Sigmoid colon (tissue), 4 donors: Measurements from ENCODE around the gene SERPINB1.

Experiments used
- EP300 ChIP-seq, 4 donors: sonication (generic); formaldehyde crosslinking; IDR thresholded peaks; one replicate each; pipeline ENCODE4 v1.6.1; 2017; ENCODE audit warnings: antibody characterized with exemption in 4 of 4
- POLR2A ChIP-seq, 2 donors: fragments of 450-650 bp; IDR thresholded peaks; one replicate each; pipeline ENCODE4 v1.6.1; 2016; ENCODE audit warnings: antibody characterized with exemption in 2 of 2, mild to moderate bottlenecking in 2 of 2, moderate library complexity in 2 of 2
- POLR2AphosphoS5 ChIP-seq, 4 donors: sonication (generic); formaldehyde crosslinking; IDR thresholded peaks; one replicate each; pipeline ENCODE4 v1.6.1; 2017; ENCODE audit warnings: antibody characterized with exemption in 4 of 4
- TF ChIP-seq, protein P1 (sequence below), 4 experiments: fragments of 450-650 bp in 3 of 4; fragments of 200-600 bp in 1 of 4; IDR thresholded peaks; one replicate each; pipeline ENCODE4 v1.5.1; 2016 to 2019; ENCODE audit warnings: antibody characterized with exemption in 4 of 4, mild to moderate bottlenecking in 3 of 4, moderate library complexity in 2 of 4

DNA sequence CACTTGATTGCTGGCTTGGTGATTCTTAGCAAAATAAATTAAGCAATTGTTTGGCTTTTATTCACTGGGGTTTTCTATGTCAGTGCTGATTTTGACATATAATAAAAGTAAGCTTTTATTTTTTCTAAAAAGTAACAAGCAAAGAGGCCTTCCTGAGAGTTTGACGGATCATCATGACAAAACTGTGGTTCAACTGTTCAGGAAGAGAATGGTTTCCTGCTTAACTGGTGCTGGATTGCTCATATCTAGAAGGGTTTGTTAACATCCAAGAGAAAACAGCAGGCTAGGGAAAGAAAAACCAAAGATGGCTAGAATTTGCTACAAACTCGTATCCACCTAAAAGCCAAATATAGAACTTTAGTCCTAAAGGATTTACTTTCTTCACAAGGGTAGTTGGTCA is 21.2 kb downstream of the SERPINB1 start:
- TF ChIP-seq, protein P1, sequence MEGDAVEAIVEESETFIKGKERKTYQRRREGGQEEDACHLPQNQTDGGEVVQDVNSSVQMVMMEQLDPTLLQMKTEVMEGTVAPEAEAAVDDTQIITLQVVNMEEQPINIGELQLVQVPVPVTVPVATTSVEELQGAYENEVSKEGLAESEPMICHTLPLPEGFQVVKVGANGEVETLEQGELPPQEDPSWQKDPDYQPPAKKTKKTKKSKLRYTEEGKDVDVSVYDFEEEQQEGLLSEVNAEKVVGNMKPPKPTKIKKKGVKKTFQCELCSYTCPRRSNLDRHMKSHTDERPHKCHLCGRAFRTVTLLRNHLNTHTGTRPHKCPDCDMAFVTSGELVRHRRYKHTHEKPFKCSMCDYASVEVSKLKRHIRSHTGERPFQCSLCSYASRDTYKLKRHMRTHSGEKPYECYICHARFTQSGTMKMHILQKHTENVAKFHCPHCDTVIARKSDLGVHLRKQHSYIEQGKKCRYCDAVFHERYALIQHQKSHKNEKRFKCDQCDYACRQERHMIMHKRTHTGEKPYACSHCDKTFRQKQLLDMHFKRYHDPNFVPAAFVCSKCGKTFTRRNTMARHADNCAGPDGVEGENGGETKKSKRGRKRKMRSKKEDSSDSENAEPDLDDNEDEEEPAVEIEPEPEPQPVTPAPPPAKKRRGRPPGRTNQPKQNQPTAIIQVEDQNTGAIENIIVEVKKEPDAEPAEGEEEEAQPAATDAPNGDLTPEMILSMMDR (IDR thresholded peaks at IDR 0.05) = no peak
- TF ChIP-seq POLR2A (IDR thresholded peaks at IDR 0.05) (no peak), POLR2AphosphoS5 (IDR thresholded peaks at IDR 0.05) (no peak), EP300 (IDR thresholded peaks at IDR 0.05) (no peak)
